Liver (tissue), 9 donors: Measurements from ENCODE around the gene PLSCR3. TPM values are rescaled to one million over a fixed set of nuclear protein-coding genes. Genes with fewer than 3 reads are reported as not detected.

ENCODE experiments used
- DNase-seq: peaks from one replicate; pipeline ENCODE4 v3.0.0-alpha.2; 2017; ENCODE audit warnings: low spot score
- H3K27ac ChIP-seq, 2 donors: one replicate each; pipeline ENCODE4 v1.7.0; 2013; ENCODE audit warnings: inconsistent platforms in 2 of 2, low read length in 2 of 2, control low read depth in 1 of 2, low read depth in 1 of 2, mild to moderate bottlenecking in 1 of 2
- H3K27me3 ChIP-seq, 4 donors: one replicate each; pipeline versions ENCODE4 v1.6.1 to v1.7.0; 2013; ENCODE audit warnings: low read length in 3 of 4, inconsistent platforms in 1 of 4, mild to moderate bottlenecking in 1 of 4, moderate library complexity in 1 of 4; ENCODE audit not compliant: control insufficient read depth in 4 of 4, insufficient read depth in 4 of 4
- H3K36me3 ChIP-seq, 4 donors: one replicate each; pipeline versions ENCODE4 v1.6.1 to v1.7.0; 2013; ENCODE audit warnings: low read length in 3 of 4, mild to moderate bottlenecking in 3 of 4, low read depth in 1 of 4, moderate library complexity in 1 of 4; ENCODE audit not compliant: control insufficient read depth in 4 of 4, insufficient read depth in 3 of 4
- H3K4me1 ChIP-seq, 4 donors: one replicate each; pipeline versions ENCODE4 v1.6.1 to v1.7.0; 2013; ENCODE audit warnings: low read length in 3 of 4, mild to moderate bottlenecking in 3 of 4, moderate library complexity in 1 of 4; ENCODE audit not compliant: control insufficient read depth in 4 of 4, insufficient read depth in 4 of 4
- H3K4me3 ChIP-seq, 3 donors: one replicate each; pipeline versions ENCODE4 v1.6.1 to v1.7.0; 2013; ENCODE audit warnings: low read length in 3 of 3, control low read depth in 1 of 3, low read depth in 1 of 3, mild to moderate bottlenecking in 1 of 3
- H3K9ac ChIP-seq, 2 donors: one replicate each; pipeline ENCODE4 v1.7.0; 2013; ENCODE audit warnings: low read length in 2 of 2, mild to moderate bottlenecking in 2 of 2, moderate library complexity in 2 of 2, control low read depth in 1 of 2, low read depth in 1 of 2
- H3K9me3 ChIP-seq, 4 donors: one replicate each; pipeline versions ENCODE4 v1.6.1 to v1.7.0; 2013; ENCODE audit warnings: low read length in 3 of 4; ENCODE audit not compliant: control insufficient read depth in 4 of 4
- CTCF ChIP-seq: fragments of 150-350 bp; IDR thresholded peaks from 2 replicates; pipeline ENCODE4 v1.5.1; 2017; ENCODE audit warnings: improper control_type of control experiment, low read depth, low read length; ENCODE audit not compliant: missing input control
- EGR1 ChIP-seq, 2 donors: IDR thresholded peaks; 2 replicates each; pipeline ENCODE4 v1.6.1; 2016 to 2018; ENCODE audit warnings: antibody characterized with exemption in 2 of 2, low read depth in 2 of 2
- FOXA1 ChIP-seq: IDR thresholded peaks from 2 replicates; pipeline ENCODE4 v1.6.1; 2016; ENCODE audit warnings: antibody characterized with exemption
- FOXA2 ChIP-seq: IDR thresholded peaks from 2 replicates; pipeline ENCODE4 v1.6.1; 2016; ENCODE audit warnings: antibody characterized with exemption
- GABPA ChIP-seq, 2 donors: IDR thresholded peaks in 1 of 2; conservative IDR thresholded peaks in 1 of 2; 2 replicates each; pipeline ENCODE4 v1.6.1; 2016; ENCODE audit warnings: antibody characterized with exemption in 2 of 2, mild to moderate bottlenecking in 1 of 2, moderate library complexity in 1 of 2
- HNF4A ChIP-seq, 2 donors: conservative IDR thresholded peaks; 2 replicates each; pipeline ENCODE4 v1.6.1; 2016; ENCODE audit warnings: antibody characterized with exemption in 2 of 2, mild to moderate bottlenecking in 2 of 2
- HNF4G ChIP-seq: IDR thresholded peaks from 2 replicates; pipeline ENCODE4 v1.6.1; 2016; ENCODE audit warnings: antibody characterized with exemption
- JUND ChIP-seq, 2 donors: IDR thresholded peaks; 2 replicates each; pipeline ENCODE4 v1.6.1; 2016; ENCODE audit warnings: antibody characterized with exemption in 2 of 2
- NR2F2 ChIP-seq: IDR thresholded peaks from 2 replicates; pipeline ENCODE4 v1.6.1; 2016; ENCODE audit warnings: antibody characterized with exemption
- RAD21 ChIP-seq, 2 donors: IDR thresholded peaks; 2 replicates each; pipeline ENCODE4 v1.6.1; 2016; ENCODE audit warnings: antibody characterized with exemption in 2 of 2, mild to moderate bottlenecking in 2 of 2
- REST ChIP-seq: IDR thresholded peaks from 2 replicates; pipeline ENCODE4 v1.6.1; 2016; ENCODE audit warnings: antibody characterized with exemption, mild to moderate bottlenecking
- RXRA ChIP-seq, 2 donors: IDR thresholded peaks; 2 replicates each; pipeline ENCODE4 v1.6.1; 2017 to 2018; ENCODE audit warnings: antibody characterized with exemption in 2 of 2, mild to moderate bottlenecking in 1 of 2
- SP1 ChIP-seq: IDR thresholded peaks from 2 replicates; pipeline ENCODE4 v1.6.1; 2018; ENCODE audit warnings: antibody characterized with exemption, mild to moderate bottlenecking
- TAF1 ChIP-seq: conservative IDR thresholded peaks from 2 replicates; pipeline ENCODE4 v1.6.1; 2016; ENCODE audit warnings: antibody characterized with exemption, mild to moderate bottlenecking
- YY1 ChIP-seq: IDR thresholded peaks from 2 replicates; pipeline ENCODE4 v1.6.1; 2016; ENCODE audit warnings: antibody characterized with exemption, mild to moderate bottlenecking
- ZBTB33 ChIP-seq: IDR thresholded peaks from 2 replicates; pipeline ENCODE4 v1.6.1; 2016; ENCODE audit warnings: antibody characterized with exemption
- WGBS: extraction: QIAGEN DNeasy Blood & Tissue Kit; methylation state at CpG from one replicate; pipeline ENCODE4 v1.1.7; 2013; 5-methylcytosine and 5-hydroxymethylcytosine counted together
- polyA plus RNA-seq, 2 donors: library from polyadenylated mRNA; stranded (reverse) in 1 of 2; unstranded in 1 of 2; fragments of 200-250 nt in 1 of 2; fragments of >200 nt in 1 of 2; fragmentation: Nextera tagmentation in 1 of 2; extraction: Ambion mirVana in 1 of 2; gene quantifications; one replicate each; pipeline versions ENCODE4 v1.2.1 to v1.2.3, GENCODE V29; 2013 to 2015
- total RNA-seq, 2 donors: library from RNA; depleted of rRNA; stranded (reverse); fragments of >200 nt; gene quantifications; one replicate each; pipeline ENCODE4 v1.2.3, GENCODE V29; 2014
- TF ChIP-seq, protein P1 (sequence below): IDR thresholded peaks from 2 replicates; pipeline ENCODE4 v1.6.1; 2016; ENCODE audit warnings: antibody characterized with exemption
- donor health status: healthy.
- donor health status: healthy.
- donor health status: healthy.
- donor health status: healthy.
- donor health status: healthy.

Gene PLSCR3
- total and polyA plus RNA-seq, 4 donors: 2.8 to 10.9 (median 4.1) TPM

DNA sequence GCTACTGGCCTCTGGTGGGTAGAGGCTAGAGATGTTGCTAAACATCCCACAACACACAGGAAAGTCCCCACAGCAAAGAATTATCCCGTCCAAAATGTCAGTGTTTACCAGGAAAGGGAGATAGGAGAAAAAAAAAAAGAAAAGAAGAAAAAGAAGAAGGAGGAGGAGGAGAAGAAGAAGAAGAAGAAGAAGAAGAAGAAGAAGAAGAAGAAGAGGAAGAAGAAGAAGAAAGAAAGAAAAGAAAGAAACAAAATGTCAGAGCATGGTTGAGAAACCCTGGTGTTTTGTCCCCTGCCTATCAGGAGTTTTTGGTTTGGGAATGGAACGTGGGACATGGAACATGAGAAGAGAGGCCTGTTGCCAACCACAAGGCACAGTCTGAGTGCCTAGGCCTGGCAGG is 36.9 kb downstream of the PLSCR3 start (continued):
- no peak for TF ChIP-seq ZBTB33
- no peak for TF ChIP-seq GABPA (IDR thresholded peaks at IDR 0.05 in 1 of 2, conservative IDR thresholded peaks at IDR 0.05 in 1 of 2)
- no peak for TF ChIP-seq FOXA2
- TF ChIP-seq TAF1: no peak

- no peak overlapping the region for H3K4me3 ChIP-seq
- H3K9me3 ChIP-seq: no peaks in the 10 kb centered on the region
- no peak overlapping the region for H3K27ac ChIP-seq
- no peaks in the 10 kb centered on the region for H3K36me3 ChIP-seq
- H3K4me1 ChIP-seq: peaks cover 4 to 15% (median 8%) of the 10 kb centered on the region in 4 donors
- 70% methylated on average over 8 of the region's 8 CpGs for WGBS
- DNase-seq: no peak
- no peak overlapping the region for H3K9ac ChIP-seq
- TF ChIP-seq NR2F2 (no peak), TAF1 (no peak), EGR1 (IDR thresholded peaks at IDR 0.05; ENCODE audit: low read depth in 2 of 2) (no peak), HNF4A (conservative IDR thresholded peaks at IDR 0.05) (no peak), RAD21 (IDR thresholded peaks at IDR 0.05) (no peak), ZBTB33 (no peak), RXRA (IDR thresholded peaks at IDR 0.05) (no peak)
- TF ChIP-seq, protein P1, sequence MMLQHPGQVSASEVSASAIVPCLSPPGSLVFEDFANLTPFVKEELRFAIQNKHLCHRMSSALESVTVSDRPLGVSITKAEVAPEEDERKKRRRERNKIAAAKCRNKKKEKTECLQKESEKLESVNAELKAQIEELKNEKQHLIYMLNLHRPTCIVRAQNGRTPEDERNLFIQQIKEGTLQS: no peak
- H3K27me3 ChIP-seq: no peaks in the 10 kb centered on the region
Observed at GRCh38 chr17:7356756-7357155, 37.6 kb downstream of the PLSCR3 start.

DNA sequence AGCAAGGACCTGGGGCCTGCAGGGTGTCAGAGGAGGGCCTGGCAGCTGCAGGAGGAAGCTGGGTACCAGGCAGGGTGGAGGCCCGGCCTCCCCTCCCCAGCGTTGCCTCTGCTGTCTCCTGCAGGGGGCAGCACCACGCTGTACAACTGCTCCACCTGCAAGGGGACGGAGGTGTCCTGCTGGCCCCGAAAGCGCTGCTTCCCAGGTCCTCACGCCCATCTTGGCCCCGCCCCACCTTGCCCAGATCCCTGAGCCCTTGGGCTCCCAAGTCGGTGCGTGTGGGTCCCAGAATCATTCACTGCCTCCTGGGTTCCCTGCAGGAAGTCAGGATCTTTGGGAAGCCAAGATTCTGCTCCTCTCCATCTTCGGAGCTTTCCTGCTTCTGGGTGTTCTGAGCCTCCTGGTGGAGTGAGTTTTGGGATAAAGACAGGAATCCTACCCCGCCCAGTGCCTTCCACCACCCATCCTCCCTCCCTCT is 38.2 kb downstream of the PLSCR3 start:
- Histone ChIP-seq H3K9me3 (no peaks in the 10 kb centered on the region), H3K27ac (no peak overlapping the region), H3K27me3 (no peaks in the 10 kb centered on the region), H3K4me3 (no peak overlapping the region), H3K36me3 (no peaks in the 10 kb centered on the region), H3K4me1 (peaks cover 4 to 18% (median 10%) of the 10 kb centered on the region in 4 donors), H3K9ac (no peak overlapping the region)
- 6% methylated on average over 12 of the region's 12 CpGs for WGBS
- DNase-seq: peak; percentile 82
- TF ChIP-seq FOXA1 (no peak), YY1 (no peak), JUND (IDR thresholded peaks at IDR 0.05) (no peak), NR2F2 (no peak), TAF1 (no peak), REST (no peak), HNF4G (no peak), CTCF (peak; percentile 83), SP1 (no peak), RXRA (IDR thresholded peaks at IDR 0.05) (no peak), ZBTB33 (no peak), HNF4A (conservative IDR thresholded peaks at IDR 0.05) (no peak), RAD21 (IDR thresholded peaks at IDR 0.05) (peak; percentile 86 to 93), FOXA2 (no peak), EGR1 (IDR thresholded peaks at IDR 0.05; ENCODE audit: low read depth in 2 of 2) (no peak)
- TF ChIP-seq, protein P1: no peak
